GM21360 (cell line): Measurements from ENCODE around the gene CREM.
"Not testable (repeated sequence)": the region's sequence is repeated elsewhere in the genome, so short reads cannot be mapped to it uniquely, and the experiment has no call there.

Experiments
- ATAC-seq: cut with Tn5 transposase; IDR thresholded peaks from one replicate; pipeline ENCODE4 v1.9.1; 2021; ENCODE audit warnings: mild to moderate bottlenecking, moderate library complexity; ENCODE audit not compliant: unreplicated experiment

CREM gene

DNA sequence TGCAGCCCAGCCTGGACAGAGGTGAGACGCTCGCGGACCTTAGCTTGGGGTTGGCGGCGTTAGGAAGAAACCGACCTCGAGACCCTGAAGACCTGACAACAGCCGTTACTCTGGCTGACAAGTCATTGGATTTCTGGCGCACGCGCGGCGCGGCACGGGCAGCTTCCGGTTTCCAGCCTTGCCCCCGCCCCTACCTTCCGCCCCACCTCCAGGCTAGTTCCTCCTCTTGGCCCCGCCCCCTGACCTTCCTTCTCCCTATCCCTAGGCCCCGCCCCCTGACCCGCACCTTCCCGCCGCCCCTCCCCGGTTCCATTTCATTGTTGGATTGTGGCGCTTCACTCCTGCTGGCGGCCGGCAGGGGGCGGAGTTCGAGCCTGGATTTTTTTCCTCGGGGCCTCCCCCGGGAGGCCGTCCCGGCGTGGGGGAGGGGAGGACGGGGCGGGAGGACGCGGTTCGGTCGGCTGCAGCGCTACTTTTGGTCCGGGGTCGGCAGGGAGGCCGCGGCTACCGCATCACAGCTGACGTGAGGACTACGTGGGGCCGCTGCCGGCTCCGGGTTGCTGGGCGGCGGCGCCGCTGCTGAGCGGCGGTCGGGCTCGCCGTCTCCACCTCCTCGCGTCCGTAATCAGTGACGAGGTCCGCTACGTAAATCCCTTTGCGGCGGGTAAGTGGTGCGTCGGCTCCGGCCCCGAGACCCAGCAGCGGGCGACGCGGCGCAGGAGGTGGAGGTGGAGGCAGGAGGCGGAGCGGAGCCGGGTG lies at the start of gene CREM:
Gene CREM (plus strand): TSS at position 317 of the 759 bp plus-strand sequence. CDS start 10,990 bp downstream, outside the sequence.
- ATAC-seq = peak; percentile 66

DNA sequence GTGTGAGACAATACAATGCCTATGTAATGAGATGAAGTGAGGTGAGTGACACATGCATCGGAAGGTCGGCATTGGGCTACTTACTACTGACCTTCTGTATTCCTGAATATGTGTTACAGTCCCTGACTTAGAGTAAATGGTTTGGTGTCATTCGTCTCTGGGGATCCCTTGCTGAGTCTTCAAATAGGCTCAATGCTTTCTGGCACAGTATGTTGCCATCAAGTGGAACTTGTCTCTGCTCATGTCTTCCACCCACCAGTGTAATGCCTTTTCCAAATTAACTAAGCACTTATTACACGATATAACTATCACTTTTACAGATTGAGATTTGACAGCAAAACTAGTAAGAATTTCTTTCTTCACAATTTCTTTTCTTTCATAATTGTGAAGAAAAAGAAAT lies 47.4 kb upstream of the CREM start:
- no peak for ATAC-seq

DNA sequence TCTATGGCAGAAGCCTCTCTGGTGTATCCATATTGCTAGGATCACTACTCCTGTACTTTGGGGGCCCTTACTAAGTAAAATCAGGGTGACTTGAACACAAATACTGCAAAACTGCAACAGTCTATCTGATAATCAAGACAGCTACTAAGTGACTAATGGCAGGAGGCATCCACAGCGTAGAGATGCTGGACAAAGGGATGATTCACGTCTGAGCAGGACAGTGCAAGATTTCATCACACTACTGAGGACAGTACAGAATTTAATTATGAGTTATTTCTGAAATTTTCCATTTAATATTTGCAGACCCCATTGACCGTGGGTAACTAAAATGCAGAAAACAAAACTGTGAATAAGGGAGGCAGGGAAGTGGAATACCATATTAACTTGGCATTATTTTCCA lies 46.9 kb upstream of the CREM start:
- ATAC-seq = no peak

DNA sequence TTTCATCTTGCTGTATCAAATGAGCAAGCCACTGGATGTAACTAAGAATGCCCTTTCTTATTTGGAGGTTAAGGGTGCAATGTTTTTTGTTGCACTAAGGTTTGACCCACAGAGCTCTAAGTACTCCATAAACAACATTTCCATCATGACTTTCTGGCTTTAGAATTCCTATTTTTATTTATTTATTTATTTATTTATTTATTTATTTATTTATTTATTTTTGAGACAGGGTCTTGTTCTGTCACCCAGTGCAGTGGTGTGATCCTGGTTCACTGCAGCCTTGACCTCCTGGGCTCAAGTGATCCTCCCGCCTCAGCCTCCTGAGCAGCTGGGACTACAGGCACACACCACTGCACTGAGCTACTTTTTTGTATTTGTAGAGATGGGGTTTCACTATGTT lies 46.4 kb upstream of the CREM start:
- not testable (repeated sequence) for ATAC-seq

DNA sequence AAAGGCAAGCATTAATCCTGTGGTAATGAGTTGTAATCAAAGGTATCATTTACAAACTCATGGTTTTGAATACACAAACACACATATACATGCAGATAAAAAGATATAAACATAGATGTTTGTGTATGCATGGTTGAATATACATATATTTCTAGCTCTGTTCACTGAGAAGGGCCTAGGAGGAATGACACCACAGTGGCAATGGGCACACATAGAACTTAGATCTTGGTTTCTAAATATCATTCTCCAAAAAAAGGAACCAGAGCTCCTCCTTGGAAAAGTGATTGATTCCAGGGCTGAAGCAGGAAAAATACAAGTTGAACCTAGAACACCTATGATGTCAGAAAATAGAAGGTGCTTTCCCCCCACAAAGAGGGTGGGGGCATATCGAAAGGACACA lies 43.4 kb upstream of the CREM start:
- no peak for ATAC-seq

DNA sequence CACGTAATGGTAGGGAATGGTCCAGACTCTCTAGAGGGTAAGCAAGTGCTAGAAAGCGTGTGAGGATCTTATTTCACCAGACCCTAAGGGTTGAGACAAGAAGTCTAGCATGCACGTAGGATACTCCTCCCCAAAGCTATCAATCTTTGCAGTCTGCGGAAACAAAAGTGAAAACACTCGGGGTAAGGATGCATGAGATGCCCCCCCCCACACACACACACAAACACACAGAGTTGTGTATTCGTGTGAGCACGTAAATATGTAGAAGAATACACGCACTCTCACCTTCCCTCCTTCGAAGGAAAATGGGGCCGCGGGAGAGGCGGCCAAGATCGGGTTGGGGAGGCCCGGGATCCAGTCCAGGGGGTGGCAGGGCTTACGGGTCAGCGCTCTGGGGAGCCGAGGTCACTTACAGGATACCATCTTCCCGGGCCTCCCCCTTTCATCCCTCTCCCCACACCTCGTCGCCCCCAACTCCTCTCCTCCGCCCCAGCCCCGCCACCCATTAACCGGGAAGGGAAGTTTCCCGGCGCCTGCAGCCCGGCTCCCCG lies 37.0 kb upstream of the CREM start:
- ATAC-seq = peak; percentile 26

DNA sequence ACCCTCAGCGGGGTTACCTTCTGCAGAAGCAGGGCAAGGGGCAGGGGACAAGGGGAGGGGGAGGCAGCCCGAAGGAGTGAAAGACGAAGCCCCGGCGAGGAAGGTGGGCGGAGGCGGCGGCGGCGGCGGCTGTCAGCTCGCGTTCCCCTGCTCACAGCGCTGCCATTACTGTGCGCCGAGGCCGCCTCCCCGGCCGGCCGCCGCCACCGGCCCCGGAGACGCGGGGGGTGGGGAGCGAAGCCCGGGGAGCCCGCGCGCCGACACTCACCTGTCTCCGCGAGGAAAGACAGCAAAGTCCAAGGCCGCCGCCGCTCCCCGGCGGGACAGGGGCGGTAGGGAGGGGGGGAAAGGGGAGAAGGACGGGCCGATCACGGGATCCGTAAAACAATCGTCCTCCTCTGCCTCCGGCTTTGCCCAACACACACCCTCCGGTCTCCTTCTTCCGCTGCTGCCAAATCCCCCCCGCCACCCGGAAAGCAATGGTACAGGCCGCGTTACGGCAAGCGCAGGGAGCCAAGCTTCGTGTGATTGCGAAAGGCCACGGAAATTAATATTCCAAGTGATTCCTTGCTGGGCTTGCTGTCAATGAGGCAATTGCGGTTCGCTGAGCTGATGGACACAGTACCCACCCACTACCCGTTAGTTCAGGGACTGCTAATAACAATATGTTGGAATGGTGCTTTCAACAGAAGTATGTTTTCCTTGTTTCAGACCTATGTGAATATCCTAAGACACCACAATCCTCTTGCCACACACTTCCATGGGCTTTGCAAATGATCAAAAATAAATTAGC lies 36.3 kb upstream of the CREM start, which contains the start of gene CUL2:
Gene CUL2 (minus strand): TSS at position 180 of the 793 bp plus-strand sequence. CDS start 19,024 bp downstream, outside the sequence.
- ATAC-seq = peak; percentile 95

DNA sequence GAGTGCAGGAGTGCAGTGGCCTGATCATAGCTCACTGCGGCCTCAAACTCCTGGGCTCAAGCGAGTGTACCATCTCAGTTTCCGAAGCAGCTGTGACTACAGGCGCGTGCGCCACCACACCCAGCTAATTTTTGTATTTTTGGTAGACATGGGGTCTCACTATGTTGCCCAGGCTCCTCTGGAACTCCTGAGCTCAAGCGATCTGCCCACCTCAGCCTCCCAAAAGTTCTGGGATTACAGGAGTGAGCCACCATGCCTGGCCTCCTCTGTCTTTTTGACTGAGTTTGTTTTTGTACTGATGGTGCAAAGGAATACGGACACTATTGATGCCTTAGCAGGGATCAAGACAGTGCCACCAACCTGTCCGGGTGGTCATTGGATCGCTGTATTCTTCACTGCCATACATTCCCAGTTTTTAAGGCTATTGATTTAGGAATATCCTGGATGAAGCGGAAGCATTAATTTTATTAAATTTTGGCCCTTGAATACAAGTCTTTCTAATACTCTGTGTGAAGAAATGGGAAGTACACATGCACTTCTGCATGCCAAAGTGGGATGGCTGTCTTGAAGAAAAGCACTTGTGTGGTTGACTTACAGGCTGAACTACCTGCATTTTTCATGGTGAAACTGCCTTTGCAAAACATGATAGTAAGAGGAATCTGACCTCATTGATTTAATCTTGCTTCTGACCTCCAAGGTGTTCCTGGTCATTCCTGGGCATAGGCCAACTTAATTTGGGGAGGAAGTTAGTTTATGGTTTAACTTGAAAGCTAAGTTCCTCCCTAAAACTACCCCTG lies 34.5 kb upstream of the CREM start:
- no peak for ATAC-seq

DNA sequence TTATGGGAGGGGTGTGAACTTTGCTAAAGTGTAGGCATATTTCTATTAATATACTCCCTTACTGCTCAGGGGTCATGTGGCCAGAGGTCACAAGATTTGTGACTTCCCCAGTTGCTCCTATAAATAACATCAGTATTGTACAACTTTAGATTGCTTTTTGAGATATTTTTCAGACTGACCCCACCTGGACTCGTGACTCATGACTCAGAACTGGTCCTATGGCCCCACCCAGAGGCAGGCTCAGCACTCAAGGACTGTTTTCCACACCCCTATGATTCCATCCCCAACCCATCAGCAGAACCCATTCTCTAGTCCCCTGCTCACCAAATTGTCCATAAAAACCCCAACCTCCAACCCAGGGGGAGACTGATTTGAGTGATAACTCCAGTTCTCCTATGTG lies 33.8 kb upstream of the CREM start:
- ATAC-seq = no peak

DNA sequence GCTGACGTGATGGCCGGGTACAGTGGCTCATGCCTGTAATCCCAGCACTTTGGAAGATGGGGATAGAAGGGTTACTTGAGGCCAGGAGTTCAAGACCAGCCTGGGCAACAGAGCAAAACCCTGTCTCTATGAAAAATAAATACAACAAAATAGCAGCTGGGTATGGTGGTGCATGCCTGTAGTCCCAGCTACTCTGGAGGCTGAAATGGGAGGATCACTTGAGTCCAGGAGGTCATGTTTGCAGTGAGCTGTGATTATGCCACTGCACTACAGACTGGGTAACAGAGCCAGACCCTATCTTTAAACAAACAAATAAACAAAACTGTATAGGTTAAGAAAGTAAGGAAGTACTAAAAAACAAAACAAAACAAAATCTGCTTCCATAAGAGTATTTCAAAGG lies 30.3 kb upstream of the CREM start:
- no peak for ATAC-seq

DNA sequence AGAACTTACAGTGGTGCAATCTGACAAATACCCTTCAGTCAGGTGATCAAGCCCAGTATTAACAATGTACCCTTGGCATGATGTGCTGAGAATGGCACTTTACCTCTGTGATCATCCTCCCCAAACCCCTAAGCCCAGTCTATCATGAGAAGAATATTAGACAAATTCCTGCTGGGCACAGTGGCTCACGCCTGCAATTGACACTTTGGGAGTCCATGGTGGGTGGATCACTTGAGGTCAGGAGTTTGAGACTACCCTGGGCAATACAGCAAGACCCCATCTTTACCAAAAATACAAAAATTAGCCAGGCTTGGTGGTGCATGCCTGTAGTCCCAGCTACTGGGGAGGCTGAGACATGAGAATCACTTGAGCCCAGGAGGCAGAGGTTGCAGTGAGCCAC lies 29.1 kb upstream of the CREM start:
- ATAC-seq = no peak

DNA sequence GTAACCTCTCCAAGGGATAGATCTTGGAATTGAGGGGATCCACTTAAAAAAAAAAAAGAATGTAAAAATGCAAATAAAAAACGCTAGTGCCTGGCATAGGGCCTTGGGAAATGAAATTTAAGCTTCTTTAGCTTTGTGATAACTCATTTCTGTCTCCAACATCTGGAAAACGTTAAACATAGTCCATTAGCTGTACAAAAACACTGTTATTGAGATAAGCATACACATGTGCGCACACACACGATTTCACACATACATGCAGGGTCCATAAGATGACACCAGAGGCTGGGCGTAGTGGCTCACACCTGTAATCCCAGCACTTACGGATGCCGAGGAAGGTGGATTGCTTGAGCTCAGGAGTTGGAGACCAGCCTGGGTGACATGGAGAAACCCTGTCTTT lies 22.8 kb upstream of the CREM start:
- ATAC-seq = no peak

DNA sequence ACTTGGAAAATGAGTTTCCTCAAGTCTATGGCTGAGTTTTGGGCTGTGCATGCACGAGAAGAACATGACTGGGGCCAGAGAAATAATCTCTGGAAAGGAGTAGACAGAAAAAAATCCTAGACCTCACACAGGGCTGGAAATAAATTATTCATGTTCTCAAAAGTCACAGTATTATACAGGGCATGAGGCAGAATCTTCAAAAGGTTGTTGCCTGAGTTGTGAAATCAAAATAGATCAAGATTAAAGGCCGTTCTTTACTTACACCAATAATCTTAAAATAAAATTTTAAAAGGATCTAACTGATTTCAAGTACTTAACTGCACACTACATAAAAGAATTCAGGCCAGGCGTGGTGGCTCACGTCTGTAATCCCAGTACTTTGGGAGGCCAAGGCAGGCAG lies 14.1 kb upstream of the CREM start:
- ATAC-seq = no peak

DNA sequence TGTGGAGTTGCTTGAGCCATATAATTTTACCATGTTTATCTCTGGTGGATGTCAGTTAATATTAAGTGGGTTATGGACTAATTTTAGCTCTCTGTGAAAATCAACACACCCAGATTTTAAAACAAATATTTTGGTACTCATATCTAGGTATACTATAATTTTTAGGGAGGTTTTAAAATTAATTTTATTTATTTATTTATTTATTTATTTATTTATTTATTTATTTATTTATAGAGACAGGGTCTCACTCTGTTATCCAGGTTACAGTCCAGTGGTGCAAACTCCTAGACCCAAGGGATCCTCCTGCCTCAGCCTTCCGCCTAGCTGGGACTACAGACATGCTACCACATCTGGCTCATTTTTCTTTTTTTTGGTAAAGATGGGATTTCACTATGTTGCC lies 7.3 kb upstream of the CREM start:
- no peak for ATAC-seq

DNA sequence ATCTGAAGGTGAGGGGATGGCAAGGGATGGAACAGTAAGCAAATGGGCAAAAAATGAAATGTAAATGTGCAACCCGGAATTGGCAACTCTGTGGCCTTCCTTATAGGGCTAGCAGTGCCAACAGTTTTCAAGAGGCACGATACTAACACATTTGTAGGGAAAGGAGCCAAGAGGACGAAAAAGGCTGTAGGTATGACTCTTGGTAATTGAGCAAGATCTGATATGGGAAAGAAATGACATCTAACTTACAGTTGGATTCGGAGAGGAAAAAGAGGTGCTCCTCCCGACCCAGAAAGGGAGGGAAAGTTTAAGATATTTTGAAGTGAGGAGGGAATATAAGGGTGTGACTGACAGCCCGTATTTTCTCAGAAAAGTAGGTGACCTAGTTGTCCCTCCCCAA lies 2.1 kb upstream of the CREM start:
- no peak for ATAC-seq

DNA sequence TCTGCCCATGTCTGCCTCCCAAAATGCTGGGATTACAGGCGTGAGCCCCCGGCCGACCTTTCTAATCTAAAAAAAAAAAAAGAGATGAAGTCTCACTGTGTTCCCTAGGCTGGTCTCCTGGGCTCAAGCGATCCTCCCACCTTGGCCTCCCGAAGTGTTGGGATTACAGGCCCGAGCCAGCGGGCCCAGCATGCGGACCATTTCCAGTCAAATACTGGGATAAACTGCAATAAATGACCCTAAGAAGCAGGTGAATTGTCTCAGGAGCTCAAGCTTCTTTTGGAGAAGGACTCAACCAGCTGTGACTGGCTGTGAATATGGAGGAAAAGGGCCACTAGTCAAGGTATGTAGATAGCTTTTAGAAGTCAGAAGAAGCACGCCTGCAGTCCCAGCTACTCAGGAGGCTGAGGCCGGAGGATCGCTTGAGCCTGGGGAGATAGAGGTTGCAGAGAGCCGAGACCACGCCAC lies 550 bp upstream of the CREM start:
- ATAC-seq = no peak

DNA sequence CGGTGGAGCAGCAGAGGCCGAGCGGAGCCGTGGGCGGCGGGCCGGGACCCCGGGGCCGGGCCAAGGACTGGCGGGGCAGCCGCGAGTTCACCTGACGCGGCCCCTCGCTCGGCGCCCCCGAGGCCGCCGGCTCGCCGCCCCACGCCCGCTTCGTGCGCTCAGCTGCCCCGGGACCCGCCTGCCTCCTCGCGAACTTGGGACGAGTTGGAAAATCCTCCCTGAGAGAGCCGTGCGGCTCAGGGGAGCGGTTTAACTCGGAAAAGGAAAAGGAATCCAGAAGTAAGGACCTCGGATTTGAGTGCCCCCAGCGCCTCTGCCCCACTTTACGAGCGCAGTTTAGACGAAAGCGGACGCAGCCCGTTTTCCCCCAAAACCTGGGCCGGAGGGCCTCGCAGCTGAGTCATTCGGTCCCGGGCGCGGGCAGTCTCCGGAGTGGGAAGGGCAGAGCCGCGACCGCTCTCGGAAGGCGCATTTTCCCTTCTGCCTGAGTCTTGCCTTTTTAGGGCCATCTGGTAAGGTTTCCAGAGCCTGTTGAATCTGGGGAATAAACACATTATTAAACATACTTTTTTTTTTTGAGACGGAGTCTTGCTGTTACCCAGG lies 744 bp downstream of the CREM start:
- ATAC-seq = peak; percentile 2

DNA sequence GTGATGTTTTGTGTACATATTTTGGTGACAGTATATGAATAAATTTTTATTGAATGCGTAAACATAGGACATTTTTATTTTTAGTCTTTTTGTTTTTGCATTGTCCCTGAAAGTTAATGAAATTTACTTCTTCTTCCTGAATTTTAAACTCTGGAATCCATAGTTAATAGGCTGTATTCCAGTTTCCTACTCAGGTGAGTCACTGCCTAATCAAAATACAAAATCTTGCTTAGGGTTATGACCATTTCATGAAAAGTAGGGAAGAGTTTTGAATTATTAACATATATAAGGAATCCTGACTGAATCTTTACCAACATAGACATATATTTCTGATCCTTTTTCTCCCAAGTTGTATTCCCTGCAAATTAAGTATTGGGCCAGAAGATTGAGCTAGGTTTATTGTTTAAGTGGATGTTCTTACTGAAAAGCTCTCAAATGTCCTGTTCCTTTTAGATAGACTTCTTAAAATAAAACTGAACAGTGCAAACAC lies 2.6 kb downstream of the CREM start:
- no peak for ATAC-seq

DNA sequence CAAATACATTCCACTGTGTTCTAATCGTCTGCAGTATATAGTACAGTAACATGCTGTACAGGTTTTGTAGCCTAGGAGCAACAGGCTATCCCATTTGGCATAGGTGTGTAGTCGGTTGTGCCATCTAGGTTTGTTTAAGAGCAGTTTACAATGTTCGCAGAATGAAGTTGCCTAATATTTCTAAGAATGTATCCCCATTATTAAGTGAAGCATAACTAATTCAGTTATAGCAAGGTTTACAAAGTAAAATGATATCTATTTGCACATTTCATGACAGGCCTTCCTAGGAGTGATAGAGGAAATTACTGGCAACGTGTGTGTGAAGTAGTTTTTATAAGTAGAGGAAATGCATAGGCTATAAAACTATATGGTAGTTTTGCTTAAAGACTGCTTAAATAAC lies 4.0 kb downstream of the CREM start:
- ATAC-seq = no peak

DNA sequence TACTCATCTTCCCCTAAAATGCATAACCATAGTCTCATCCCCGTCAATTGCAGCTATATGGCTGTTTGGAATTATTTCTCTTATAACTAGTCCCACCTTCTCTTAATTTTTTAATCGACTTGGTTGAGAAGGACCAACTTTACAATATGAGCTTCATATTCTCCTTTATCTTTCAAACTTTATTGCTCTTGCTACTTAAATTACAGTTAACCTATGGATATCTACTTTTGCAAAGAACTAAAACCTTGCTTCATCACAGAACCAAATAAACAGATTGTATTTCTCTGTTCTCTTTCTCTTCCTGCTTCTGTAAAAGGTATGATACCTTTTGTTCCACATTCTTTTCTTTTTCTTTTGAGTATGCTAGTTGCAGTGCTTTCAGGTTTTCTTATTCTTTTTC lies 6.1 kb downstream of the CREM start:
- ATAC-seq = no peak
